Measurements from ENCODE around the gene APBA1. TPM values are rescaled to one million over a fixed set of nuclear protein-coding genes. Genes with fewer than 3 reads are reported as not detected.

APBA1 gene
- total RNA-seq, 1 experiment from 2014 or later: 1.8 TPM

DNA sequence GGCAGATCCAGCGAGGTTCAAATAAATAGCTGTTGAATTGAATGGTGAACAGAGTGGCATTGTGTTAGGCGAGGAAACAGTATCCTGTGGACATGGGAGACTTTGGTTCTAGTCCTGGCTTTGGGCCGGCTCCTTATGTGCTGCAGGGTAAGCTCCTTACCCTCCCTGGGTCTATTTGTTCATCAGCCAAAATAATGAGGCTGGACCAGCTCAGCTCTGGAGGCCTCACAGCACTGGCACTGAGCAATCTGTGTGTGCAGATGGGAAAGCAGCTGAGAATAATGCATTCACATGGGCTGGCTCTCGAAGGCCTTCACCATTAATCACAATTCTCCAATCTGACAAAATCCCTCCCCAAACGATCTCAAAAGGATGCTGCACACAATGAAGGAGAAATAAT, 81.9 kb downstream of the APBA1 start:
- H3K4me1 Mint-ChIP-seq: peaks cover 6 to 11% of the 10 kb centered on the region in 2 experiments
- no peak overlapping the region for H3K27ac Mint-ChIP-seq
- Histone ChIP-seq H3T11ph (ENCODE audit: low read length) (no peak overlapping the region), H3K79me1 (ENCODE audit: insufficient read depth, low read depth, low read length, poor library complexity, severe bottlenecking) (no peaks in the 10 kb centered on the region), H2BK12ac (ENCODE audit: insufficient read length, low read depth, low read length) (no peak overlapping the region), H3K79me2 (ENCODE audit: insufficient read depth, low read length) (no peaks in the 10 kb centered on the region), H3K27me3 (ENCODE audit: insufficient read depth, low read length) (no peaks in the 10 kb centered on the region; the same call in 1 of the 2 replicates), H3K14ac (ENCODE audit: insufficient read depth, low read length) (no peak overlapping the region), H3K56ac (ENCODE audit: insufficient read length, low read depth, low read length) (no peak overlapping the region), H4K20me1 (ENCODE audit: control insufficient read depth, insufficient read depth, insufficient read length) (no peaks in the 10 kb centered on the region), H3K23me2 (ENCODE audit: insufficient read length, low read depth, low read length, poor library complexity, severe bottlenecking) (no peaks in the 10 kb centered on the region), H2BK20ac (ENCODE audit: low read depth, low read length, poor library complexity, severe bottlenecking) (no peak overlapping the region), H4K8ac (replicated peaks; ENCODE audit: insufficient read length, low read depth, low read length) (no peak overlapping the region), H3K4me1 (ENCODE audit: insufficient read depth, low read length) (no peaks in the 10 kb centered on the region), H2AFZ (ENCODE audit: low read length) (no peak overlapping the region), H3K9ac (ENCODE audit: extremely low read depth, insufficient read length, low read length) (no peak overlapping the region), H3K27ac (ENCODE audit: insufficient read length, low read depth, low read length) (no peak overlapping the region), H4K91ac (ENCODE audit: insufficient read length, low read depth, low read length) (no peak overlapping the region), H3K4ac (ENCODE audit: low read depth, low read length) (no peak overlapping the region), H3K9me3 (ENCODE audit: control insufficient read depth, low read depth, low read length) (no peaks in the 10 kb centered on the region), H2BK15ac (ENCODE audit: low read depth, low read length) (no peak overlapping the region), H4K5ac (ENCODE audit: insufficient read length, low read depth, low read length) (no peak overlapping the region), H3K18ac (ENCODE audit: insufficient read length, low read depth, low read length) (no peak overlapping the region), H2AK5ac (ENCODE audit: insufficient read length, low read length) (no peak overlapping the region), H3K23ac (ENCODE audit: insufficient read length, low read depth, low read length) (no peak overlapping the region), H3K4me2 (ENCODE audit: insufficient read depth, insufficient read length, low read length) (no peak overlapping the region), H2BK120ac (ENCODE audit: low read depth, low read length, poor library complexity, severe bottlenecking) (no peak overlapping the region), H2BK5ac (ENCODE audit: insufficient read length, low read length) (no peak overlapping the region)
- WGBS (ENCODE audit: extremely low coverage, insufficient read length, low lambda C conversion rate): no CpG with 5 or more reads among the region's 5 CpGs
- no peak overlapping the region for H3K4me3 Mint-ChIP-seq
- peaks cover 25% of the 10 kb centered on the region for H3K27me3 Mint-ChIP-seq (ENCODE audit: low read depth)
- DNase-seq: no peak
- TF ChIP-seq, protein P1, sequence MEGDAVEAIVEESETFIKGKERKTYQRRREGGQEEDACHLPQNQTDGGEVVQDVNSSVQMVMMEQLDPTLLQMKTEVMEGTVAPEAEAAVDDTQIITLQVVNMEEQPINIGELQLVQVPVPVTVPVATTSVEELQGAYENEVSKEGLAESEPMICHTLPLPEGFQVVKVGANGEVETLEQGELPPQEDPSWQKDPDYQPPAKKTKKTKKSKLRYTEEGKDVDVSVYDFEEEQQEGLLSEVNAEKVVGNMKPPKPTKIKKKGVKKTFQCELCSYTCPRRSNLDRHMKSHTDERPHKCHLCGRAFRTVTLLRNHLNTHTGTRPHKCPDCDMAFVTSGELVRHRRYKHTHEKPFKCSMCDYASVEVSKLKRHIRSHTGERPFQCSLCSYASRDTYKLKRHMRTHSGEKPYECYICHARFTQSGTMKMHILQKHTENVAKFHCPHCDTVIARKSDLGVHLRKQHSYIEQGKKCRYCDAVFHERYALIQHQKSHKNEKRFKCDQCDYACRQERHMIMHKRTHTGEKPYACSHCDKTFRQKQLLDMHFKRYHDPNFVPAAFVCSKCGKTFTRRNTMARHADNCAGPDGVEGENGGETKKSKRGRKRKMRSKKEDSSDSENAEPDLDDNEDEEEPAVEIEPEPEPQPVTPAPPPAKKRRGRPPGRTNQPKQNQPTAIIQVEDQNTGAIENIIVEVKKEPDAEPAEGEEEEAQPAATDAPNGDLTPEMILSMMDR (conservative IDR thresholded peaks at IDR 0.05): no peak
- H3K36me3 Mint-ChIP-seq (ENCODE audit: insufficient read depth in 1 of 3, low read depth in 3 of 3): no peaks in the 10 kb centered on the region
- no peaks in the 10 kb centered on the region for H3K9me3 Mint-ChIP-seq

Measured in H9 (cell line).